K562 (cell line): ENCODE measurements around the gene IRAK2. TPM values are rescaled to one million over a fixed set of nuclear protein-coding genes. Genes with fewer than 3 reads are reported as not detected.

Experiments
- EWSR1 ChIP-seq: fragments of 450-650 bp; IDR thresholded peaks from 2 replicates; pipeline ENCODE4 v1.6.1; 2018; ENCODE audit warnings: borderline replicate concordance, mild to moderate bottlenecking, low read depth, moderate library complexity; ENCODE audit not compliant: partially characterized antibody
- HDAC2 ChIP-seq: fragments of 450-650 bp; IDR thresholded peaks from 2 replicates; pipeline ENCODE4 v1.6.1; 2016; ENCODE audit warnings: mild to moderate bottlenecking
- MCM5 ChIP-seq: fragments of 450-650 bp; IDR thresholded peaks from 2 replicates; pipeline ENCODE4 v1.6.1; 2016; ENCODE audit warnings: low read depth
- POLR3A ChIP-seq: IDR thresholded peaks from 2 replicates; pipeline ENCODE4 v1.6.1; 2011; ENCODE audit warnings: borderline replicate concordance, mild to moderate bottlenecking, moderate library complexity; ENCODE audit not compliant: insufficient read length, insufficient read depth; ENCODE audit errors: extremely low read depth
- SP2 ChIP-seq: IDR thresholded peaks from 2 replicates; pipeline ENCODE4 v1.6.1; 2011; ENCODE audit warnings: mild to moderate bottlenecking, low read depth, low read length, moderate library complexity; ENCODE audit not compliant: poor library complexity, severe bottlenecking; ENCODE audit errors: extremely low read depth
- ZNF347 ChIP-seq: fragments of 450-650 bp; formaldehyde crosslinking; IDR thresholded peaks from 2 replicates; pipeline ENCODE4 v1.4.0; 2020; ENCODE audit warnings: low read depth, mild to moderate bottlenecking, moderate library complexity
- ZNF57 ChIP-seq: fragments of 450-650 bp; formaldehyde crosslinking; IDR thresholded peaks from 2 replicates; pipeline ENCODE4 v1.4.0; 2020; ENCODE audit warnings: mild to moderate bottlenecking, moderate library complexity
- ZNF780A ChIP-seq: fragments of 250-450 bp; sonication (Bioruptor Pico); IDR thresholded peaks from 2 replicates; pipeline ENCODE4 v1.5.0; 2021; ENCODE audit warnings: mild to moderate bottlenecking
- ZSCAN29 ChIP-seq: fragments of 450-650 bp; IDR thresholded peaks from 2 replicates; pipeline ENCODE4 v1.6.1; 2017
- polyA plus RNA-seq, 8 experiments: library from polyadenylated mRNA; depleted of rRNA in 4 of 8; stranded (reverse) in 5 of 8; unstranded in 3 of 8; fragments of >200 nt; fragmentation: Nextera tagmentation in 2 of 8; fragmentation: Illumina TruSeq in 1 of 8; extraction: Ambion mirVana in 2 of 8; extraction: Trizol in 1 of 8; gene quantifications; 2 replicates each; pipeline versions ENCODE4 v1.2.1 to v1.2.3, GENCODE V29; 2011 to 2014; ENCODE audit warnings: inconsistent platforms in 1 of 8, missing spikeins in 1 of 8
- total RNA-seq, 7 experiments: library from RNA; depleted of rRNA in 6 of 7; stranded (reverse); fragments of >200 nt in 6 of 7; fragmentation: Illumina TruSeq in 2 of 7; extraction: Trizol in 2 of 7; gene quantifications; 2 replicates each; pipeline versions ENCODE4 v1.2.1 to v1.2.3, GENCODE V29; 2011 to 2021; ENCODE audit warnings: low replicate concordance in 1 of 7
- TF ChIP-seq, protein P1 (sequence below): fragments of 450-650 bp; formaldehyde crosslinking; IDR thresholded peaks from 2 replicates; pipeline ENCODE4 v1.4.0; 2022; ENCODE audit warnings: missing genetic modification characterization
- TF ChIP-seq, protein P2 (sequence below): sonication (generic); formaldehyde crosslinking; IDR thresholded peaks from 2 replicates; pipeline ENCODE4 v1.8.0; 2022; ENCODE audit warnings: mild to moderate bottlenecking, missing genetic modification reagents
- TF ChIP-seq, protein P3 (sequence below), 2 experiments: fragments of 450-650 bp; IDR thresholded peaks; 2 replicates each; pipeline ENCODE4 v1.6.1; 2016; ENCODE audit warnings: mild to moderate bottlenecking in 2 of 2, borderline replicate concordance in 1 of 2, low read depth in 1 of 2, moderate library complexity in 1 of 2

The IRAK2 gene
- total and polyA plus RNA-seq, 9 of the 15 experiments (the other 6 are each of a cell fraction or from before 2014, with no cell fraction given): 0.42 to 4.4 (median 2.7) TPM

DNA sequence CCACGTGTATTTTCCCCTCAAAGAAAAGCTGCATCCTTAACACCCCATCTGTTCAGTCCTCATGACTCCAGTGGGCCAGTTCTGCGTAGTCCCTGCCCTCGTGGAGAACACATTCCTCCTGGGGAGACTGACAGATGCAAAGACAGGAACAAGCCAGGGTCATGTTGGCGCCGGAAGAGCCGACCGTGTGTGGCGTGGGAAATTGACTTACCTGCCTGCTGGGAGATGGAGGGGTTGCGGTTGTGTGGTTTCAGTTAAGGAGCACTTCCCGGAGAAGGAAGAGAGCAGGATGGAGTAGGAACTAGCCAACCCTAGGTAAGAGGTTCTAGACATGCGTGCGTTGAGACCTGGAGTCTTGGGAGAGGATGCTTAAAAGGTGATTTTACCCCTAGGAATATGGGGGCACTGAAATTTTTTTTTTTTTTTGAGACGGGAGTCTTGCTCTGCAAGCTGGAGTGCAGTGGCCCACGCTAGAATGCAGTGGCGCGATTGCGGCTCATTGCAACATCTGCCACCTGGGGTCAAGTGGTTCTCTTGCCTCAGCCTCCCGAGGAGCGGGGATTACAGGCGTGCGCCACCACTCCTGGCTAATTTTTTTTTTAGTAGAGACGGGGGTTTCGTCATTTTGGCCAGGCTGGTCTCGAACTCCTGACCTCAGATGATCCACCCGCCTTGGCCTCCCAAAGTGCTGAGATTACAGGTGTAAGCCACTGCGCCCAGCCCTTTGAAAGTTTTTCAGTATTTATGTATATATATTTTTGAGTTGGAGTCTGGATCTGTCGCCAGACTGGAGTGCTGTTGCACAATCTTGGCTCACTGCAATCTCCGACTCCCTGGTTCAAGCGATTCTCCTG is 21.8 kb upstream of the IRAK2 start (continued):
- no peak for TF ChIP-seq POLR3A
- TF ChIP-seq ZNF347 (CRISPR knock-in tag): no peak
- TF ChIP-seq, protein P1, sequence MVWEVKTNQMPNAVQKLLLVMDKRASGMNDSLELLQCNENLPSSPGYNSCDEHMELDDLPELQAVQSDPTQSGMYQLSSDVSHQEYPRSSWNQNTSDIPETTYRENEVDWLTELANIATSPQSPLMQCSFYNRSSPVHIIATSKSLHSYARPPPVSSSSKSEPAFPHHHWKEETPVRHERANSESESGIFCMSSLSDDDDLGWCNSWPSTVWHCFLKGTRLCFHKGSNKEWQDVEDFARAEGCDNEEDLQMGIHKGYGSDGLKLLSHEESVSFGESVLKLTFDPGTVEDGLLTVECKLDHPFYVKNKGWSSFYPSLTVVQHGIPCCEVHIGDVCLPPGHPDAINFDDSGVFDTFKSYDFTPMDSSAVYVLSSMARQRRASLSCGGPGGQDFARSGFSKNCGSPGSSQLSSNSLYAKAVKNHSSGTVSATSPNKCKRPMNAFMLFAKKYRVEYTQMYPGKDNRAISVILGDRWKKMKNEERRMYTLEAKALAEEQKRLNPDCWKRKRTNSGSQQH (CRISPR knock-in tag): no peak
- peak; percentile 66; the same call in 1 of the 2 replicates for TF ChIP-seq HDAC2
- TF ChIP-seq MCM5: no peak
- no peak for TF ChIP-seq ZNF780A (CRISPR knock-in tag)
- TF ChIP-seq ZSCAN29: no peak
- peak; percentile 7 for TF ChIP-seq SP2
- TF ChIP-seq, protein P2, sequence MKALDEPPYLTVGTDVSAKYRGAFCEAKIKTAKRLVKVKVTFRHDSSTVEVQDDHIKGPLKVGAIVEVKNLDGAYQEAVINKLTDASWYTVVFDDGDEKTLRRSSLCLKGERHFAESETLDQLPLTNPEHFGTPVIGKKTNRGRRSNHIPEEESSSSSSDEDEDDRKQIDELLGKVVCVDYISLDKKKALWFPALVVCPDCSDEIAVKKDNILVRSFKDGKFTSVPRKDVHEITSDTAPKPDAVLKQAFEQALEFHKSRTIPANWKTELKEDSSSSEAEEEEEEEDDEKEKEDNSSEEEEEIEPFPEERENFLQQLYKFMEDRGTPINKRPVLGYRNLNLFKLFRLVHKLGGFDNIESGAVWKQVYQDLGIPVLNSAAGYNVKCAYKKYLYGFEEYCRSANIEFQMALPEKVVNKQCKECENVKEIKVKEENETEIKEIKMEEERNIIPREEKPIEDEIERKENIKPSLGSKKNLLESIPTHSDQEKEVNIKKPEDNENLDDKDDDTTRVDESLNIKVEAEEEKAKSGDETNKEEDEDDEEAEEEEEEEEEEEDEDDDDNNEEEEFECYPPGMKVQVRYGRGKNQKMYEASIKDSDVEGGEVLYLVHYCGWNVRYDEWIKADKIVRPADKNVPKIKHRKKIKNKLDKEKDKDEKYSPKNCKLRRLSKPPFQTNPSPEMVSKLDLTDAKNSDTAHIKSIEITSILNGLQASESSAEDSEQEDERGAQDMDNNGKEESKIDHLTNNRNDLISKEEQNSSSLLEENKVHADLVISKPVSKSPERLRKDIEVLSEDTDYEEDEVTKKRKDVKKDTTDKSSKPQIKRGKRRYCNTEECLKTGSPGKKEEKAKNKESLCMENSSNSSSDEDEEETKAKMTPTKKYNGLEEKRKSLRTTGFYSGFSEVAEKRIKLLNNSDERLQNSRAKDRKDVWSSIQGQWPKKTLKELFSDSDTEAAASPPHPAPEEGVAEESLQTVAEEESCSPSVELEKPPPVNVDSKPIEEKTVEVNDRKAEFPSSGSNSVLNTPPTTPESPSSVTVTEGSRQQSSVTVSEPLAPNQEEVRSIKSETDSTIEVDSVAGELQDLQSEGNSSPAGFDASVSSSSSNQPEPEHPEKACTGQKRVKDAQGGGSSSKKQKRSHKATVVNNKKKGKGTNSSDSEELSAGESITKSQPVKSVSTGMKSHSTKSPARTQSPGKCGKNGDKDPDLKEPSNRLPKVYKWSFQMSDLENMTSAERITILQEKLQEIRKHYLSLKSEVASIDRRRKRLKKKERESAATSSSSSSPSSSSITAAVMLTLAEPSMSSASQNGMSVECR (CRISPR knock-in tag): no peak; the same call in 1 of the 2 replicates
- TF ChIP-seq EWSR1: no peak
- TF ChIP-seq ZNF57: no peak
- TF ChIP-seq, protein P3, sequence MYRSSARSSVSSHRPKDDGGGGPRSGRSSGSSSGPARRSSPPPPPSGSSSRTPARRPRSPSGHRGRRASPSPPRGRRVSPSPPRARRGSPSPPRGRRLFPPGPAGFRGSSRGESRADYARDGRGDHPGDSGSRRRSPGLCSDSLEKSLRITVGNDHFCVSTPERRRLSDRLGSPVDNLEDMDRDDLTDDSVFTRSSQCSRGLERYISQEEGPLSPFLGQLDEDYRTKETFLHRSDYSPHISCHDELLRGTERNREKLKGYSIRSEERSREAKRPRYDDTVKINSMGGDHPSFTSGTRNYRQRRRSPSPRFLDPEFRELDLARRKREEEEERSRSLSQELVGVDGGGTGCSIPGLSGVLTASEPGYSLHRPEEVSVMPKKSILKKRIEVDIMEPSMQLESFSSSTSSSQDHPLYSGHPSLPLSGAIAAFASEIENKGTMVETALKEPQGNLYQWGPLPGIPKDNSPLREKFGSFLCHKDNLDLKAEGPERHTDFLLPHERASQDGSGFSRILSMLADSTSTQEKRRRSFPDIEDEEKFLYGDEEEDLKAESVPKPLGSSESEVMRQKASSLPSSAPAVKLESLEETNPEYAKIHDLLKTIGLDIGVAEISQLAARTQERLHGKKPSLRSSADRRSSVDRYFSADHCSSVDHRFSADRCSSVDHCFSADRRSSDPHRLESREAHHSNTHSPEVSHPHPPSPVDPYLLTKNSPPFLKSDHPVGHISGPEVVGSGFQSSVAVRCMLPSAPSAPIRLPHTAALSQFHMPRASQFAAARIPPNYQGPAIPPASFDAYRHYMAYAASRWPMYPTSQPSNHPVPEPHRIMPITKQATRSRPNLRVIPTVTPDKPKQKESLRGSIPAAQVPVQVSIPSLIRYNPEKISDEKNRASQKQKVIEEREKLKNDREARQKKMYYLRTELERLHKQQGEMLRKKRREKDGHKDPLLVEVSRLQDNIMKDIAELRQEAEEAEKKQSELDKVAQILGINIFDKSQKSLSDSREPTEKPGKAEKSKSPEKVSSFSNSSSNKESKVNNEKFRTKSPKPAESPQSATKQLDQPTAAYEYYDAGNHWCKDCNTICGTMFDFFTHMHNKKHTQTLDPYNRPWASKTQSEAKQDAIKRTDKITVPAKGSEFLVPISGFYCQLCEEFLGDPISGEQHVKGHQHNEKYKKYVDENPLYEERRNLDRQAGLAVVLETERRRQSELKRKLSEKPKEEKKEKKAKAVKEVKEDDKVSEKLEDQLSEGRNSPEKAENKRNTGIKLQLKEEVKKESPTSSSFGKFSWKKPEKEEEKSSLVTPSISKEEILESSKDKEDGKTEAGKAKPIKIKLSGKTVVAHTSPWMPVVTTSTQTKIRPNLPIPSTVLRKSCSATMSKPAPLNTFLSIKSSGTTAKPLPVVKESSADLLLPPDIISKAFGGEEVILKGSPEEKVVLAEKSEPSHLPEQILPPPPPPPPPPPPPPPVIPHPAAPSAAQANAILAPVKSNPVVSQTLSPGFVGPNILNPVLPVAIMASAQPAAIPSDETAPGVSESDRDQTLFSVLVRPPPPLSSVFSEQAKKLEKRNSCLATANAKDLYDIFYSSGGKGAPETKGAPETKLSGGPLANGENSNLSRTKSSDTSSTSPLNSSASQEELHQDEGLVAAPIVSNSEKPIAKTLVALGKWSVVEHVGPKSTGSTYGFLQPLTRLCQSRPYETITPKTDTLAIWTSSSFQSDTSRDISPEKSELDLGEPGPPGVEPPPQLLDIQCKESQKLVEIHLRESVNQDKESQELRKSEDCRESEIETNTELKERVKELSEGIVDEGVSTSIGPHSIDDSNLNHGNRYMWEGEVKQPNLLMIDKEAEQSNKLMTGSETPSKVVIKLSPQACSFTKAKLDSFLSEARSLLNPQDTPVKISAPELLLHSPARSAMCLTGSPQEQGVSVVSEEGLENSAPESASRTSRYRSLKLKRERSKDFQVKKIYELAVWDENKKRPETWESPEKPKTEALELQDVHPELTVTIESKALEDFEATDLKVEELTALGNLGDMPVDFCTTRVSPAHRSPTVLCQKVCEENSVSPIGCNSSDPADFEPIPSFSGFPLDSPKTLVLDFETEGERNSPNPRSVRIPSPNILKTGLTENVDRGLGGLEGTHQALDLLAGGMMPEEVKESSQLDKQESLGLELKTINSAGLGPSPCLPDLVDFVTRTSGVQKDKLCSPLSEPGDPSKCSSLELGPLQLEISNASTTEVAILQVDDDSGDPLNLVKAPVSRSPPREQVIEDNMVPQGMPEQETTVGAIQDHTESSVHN (IDR thresholded peaks at IDR 0.05; ENCODE audit: borderline replicate concordance in 1 of 2, low read depth in 1 of 2): 0 out of 4 replicates have a peak, but pooled peaks of 1 of the 2 experiments have one; percentile 14
